GM12872 (cell line): ENCODE data around the gene PPFIBP1.

Experiments used
- TF ChIP-seq, protein P1 (sequence below): IDR thresholded peaks from 3 replicates; pipeline ENCODE4 v1.5.1; 2011; ENCODE audit warnings: low read depth, mild to moderate bottlenecking, low read length, moderate library complexity; ENCODE audit not compliant: insufficient read depth

PPFIBP1 gene

DNA sequence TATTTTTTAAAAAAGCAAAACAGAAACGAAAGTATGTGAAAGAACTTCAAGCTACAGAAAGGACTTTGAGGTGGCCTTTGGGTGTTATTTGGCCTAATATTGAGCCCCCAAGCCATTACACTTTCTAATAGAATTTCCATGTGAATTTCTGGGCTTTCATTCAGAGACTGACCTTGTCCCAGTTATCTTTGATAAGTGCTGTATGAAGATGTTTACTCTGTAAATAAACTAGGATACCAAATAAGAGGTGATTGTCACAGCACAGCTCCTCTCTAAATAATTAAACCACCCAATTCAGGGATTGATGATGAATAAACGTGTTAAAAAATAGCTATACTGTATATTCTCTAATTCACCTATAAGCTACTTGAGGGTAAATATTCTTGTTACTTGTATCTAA is 32.8 kb upstream of the PPFIBP1 start:
- TF ChIP-seq, protein P1, sequence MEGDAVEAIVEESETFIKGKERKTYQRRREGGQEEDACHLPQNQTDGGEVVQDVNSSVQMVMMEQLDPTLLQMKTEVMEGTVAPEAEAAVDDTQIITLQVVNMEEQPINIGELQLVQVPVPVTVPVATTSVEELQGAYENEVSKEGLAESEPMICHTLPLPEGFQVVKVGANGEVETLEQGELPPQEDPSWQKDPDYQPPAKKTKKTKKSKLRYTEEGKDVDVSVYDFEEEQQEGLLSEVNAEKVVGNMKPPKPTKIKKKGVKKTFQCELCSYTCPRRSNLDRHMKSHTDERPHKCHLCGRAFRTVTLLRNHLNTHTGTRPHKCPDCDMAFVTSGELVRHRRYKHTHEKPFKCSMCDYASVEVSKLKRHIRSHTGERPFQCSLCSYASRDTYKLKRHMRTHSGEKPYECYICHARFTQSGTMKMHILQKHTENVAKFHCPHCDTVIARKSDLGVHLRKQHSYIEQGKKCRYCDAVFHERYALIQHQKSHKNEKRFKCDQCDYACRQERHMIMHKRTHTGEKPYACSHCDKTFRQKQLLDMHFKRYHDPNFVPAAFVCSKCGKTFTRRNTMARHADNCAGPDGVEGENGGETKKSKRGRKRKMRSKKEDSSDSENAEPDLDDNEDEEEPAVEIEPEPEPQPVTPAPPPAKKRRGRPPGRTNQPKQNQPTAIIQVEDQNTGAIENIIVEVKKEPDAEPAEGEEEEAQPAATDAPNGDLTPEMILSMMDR = no peak

DNA sequence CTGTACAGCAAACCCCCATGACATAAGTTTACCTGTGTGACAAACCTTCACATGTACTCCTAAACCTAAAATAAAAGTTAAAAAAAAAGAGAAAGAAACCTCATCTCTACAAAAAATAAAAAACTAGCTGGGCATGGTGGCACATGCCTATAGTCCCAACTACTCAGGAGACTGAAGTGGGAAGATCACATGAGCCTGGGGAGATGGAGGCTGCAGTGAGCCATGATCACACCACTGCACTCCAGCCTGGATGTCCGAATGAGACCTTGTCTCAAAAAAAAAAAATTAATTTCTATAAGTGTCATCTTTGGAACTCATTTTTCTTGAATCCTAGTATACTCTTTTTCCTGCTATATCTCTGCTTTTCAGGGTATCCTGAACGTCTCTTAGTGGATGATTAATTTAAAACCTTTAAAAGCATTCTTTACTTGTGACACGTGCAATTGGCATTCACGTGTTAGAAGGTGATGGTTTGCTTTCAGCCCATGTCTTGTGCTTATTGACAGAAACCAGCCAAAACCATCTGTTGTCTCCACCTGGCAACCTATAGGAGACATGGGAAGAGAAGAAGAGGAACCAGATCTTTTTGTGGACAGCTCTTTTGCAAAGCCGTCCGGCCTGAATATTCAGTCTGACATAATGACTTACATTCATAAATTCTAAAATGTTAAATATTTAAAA is 30.6 kb upstream of the PPFIBP1 start:
- TF ChIP-seq, protein P1 = no peak

DNA sequence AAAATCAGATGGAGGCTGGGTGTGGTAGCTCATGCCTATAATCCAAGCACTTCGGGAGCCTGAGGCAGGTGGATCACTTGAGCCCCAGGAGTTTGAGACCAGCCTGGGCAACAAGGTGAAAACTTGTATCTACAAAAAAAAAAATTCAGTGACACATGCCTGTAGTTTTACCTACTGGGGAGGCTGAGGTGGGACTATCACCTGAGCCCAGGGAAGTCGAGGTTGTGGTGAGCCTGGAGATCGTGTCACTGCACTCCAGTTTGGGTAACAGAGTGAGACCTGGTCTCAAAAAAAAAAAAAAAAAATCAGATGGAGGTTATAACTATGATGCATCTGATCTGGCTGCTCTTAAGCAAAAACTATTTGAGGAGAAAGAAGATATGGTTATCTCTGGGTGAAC is 26.6 kb upstream of the PPFIBP1 start:
- TF ChIP-seq, protein P1 = no peak

DNA sequence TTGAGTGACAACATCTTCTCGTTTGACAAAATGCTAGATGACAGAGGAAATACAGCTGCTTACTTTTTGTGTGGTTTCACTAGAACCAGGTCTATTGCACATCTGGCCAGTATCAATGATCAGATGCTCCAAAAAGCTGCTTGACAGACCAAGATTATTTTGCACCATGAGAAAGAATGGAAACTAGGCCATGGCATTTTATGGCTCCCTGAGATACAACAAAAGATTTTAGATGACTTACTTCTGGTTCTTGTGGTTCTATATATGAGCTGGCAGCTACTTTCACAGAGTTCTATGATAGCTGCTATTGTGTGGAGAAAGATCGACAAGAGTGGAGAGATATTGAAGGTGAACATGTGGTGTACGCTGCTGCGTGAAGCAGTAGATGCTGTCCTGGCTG is 25.9 kb upstream of the PPFIBP1 start:
- TF ChIP-seq, protein P1 = no peak

DNA sequence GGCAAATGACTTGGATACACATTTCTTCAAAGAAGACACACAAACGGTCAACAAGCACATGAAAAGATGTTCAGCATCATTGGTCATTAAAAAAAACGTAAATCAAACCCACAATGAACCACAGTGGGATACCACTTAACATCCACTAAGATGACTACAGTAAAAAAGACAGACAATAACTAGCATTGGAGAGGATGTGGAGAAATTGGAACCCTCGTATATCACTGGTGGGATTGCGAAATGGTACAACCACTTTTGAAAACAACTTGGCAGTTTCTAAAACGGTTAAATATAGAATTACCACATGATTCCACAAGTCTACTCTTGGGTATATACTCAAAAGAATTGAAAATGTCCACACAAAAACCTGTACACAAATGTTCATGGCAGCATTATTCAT is 25.2 kb upstream of the PPFIBP1 start:
- TF ChIP-seq, protein P1 = no peak

DNA sequence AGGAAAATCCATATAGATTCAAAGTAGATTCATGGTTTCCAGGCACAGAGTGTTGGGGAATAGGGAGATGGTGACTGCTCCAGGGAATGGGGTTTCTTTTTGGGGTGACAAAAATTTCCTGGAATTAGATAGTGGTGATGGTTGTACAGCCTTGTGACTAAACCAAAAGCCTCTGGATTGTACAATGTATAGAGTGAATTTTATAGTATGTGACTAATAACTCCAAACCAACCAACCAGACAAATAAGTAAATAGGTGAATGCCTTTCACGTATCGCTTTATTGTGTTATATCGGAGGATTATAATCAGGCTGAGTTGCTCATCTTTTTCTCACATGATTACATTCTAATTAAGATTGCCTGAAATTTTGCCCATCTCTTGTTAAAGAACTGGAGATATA is 24.6 kb upstream of the PPFIBP1 start:
- TF ChIP-seq, protein P1 = no peak

DNA sequence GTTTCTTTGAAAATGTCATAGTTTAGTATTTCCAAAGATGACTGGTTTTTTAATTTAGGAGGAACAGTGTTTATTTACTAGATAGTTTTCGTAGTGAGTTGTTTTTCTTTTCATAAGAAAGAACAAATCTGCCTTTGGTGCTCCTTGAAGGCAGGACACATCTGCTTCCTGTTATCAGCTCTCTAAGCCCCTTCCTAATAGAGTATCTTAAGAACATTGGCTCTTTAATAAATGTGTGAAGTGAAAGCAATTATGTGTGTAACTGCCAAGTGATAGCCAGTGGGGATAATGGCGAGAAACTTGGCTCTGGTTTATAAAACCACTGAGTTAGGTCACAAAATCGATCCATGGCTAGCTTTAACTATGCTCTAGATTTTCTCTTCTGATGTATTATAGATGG is 23.5 kb upstream of the PPFIBP1 start:
- TF ChIP-seq, protein P1 = no peak
